Omental fat pad (tissue), 4 donors: ENCODE data around the gene SEMA4A. TPM values are rescaled to one million over a fixed set of nuclear protein-coding genes. Genes with fewer than 3 reads are reported as not detected.
"Not testable (repeated sequence)": the region's sequence is repeated elsewhere in the genome, so short reads cannot be mapped to it uniquely, and the experiment has no call there.

Experiments used
- ATAC-seq: fragments of 150-250 bp; one replicate; pipeline ENCODE4 v1.9.1; 2016; ENCODE audit warnings: mild to moderate bottlenecking, moderate library complexity; ENCODE audit not compliant: low FRiP score
- DNase-seq: peaks from one replicate; pipeline ENCODE4 v3.0.0-alpha.2; 2019; ENCODE audit warnings: low spot score
- CTCF ChIP-seq, 3 donors: fragments of 450-650 bp; IDR thresholded peaks; one replicate each; pipeline ENCODE4 v1.5.1; 2016 to 2017; ENCODE audit warnings: antibody characterized with exemption in 3 of 3, mild to moderate bottlenecking in 3 of 3, moderate library complexity in 2 of 3
- total RNA-seq, 4 donors: library from RNA; depleted of rRNA; stranded (reverse); fragments of >200 nt; gene quantifications; one replicate each; pipeline ENCODE4 v1.1.0, GENCODE V29; 2016

Gene SEMA4A
- total RNA-seq, 4 donors from 2014 or later, result 4.1 to 99.1 (median 24.6) TPM

DNA sequence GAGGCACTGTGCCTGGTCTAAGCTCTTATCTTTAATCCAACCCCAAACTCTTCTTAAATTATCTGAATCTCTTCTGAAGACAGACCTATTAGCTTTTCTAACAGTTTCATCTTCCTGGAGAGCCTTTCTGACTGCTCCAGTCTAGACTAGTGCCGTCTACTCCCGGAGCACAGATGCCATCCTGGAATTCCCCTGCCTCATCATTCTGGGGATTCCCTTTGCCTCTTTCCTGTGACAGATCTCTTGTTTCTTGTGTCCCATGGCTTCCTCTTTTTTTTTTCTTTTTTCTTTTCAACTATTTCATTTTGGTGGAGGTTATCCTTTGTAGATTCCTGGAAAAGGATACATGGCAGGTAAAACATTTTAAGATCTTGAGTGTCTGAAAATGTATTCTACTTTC lies 11.7 kb downstream of the SEMA4A start:
- ATAC-seq (no peak), DNase-seq (no peak)
- TF ChIP-seq CTCF (IDR thresholded peaks at IDR 0.05), result no peak

DNA sequence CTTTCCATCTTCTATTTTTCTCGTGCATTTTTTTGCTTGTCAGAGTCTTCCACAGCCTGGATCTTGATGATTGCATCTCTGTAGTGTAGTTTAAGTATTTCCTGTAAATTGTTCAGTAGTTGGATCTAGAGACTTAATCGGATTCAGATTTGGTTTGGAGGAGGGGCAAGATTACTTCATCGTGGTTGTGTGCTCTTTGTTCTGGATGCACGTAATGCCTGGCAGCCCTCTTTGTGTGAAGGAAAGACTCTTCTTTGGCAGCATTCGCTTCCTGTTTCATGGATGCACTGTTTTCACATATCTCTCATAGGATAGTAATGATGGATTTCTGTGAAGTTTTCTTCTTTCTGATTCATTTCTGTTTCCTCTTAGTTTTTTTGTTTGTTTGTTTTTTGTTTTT lies 14.2 kb downstream of the SEMA4A start:
- DNase-seq (no peak), ATAC-seq (no peak)

GRCh38 chr1:156172696-156173470 lies 19.5 kb downstream of the SEMA4A start:
- ATAC-seq (no peak), DNase-seq (no peak)
- TF ChIP-seq CTCF (IDR thresholded peaks at IDR 0.05), result no peak

More for the DNA sequence above, 14.2 kb downstream of the SEMA4A start:
- no peak for TF ChIP-seq CTCF (IDR thresholded peaks at IDR 0.05)

- DNase-seq (no peak), ATAC-seq (peak; percentile 16)
- TF ChIP-seq CTCF (IDR thresholded peaks at IDR 0.05), result no peak
Measured at GRCh38 chr1:156176610-156177210, 23.3 kb downstream of the SEMA4A start.

GRCh38 chr1:156177919-156178654 lies 24.7 kb downstream of the SEMA4A start:
- no peak for DNase-seq

DNA sequence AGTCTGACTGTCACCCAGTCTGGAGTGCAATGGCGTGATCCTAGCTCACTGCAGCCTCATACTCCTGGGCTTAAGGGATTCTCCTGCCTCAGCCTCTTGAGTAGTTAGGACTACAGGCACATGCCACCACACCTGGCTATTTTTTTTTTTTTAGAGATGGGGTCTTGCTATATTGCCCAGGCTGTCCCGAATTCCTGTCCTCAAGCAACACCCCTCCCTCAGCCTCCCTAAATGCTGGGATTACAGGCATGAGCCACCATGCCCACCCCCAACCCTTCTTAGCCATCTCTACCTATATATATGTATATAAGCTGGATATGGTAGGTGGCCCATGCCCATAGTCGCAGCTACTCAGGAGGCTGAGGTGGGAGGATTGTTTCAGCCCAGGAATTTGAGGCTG lies 27.1 kb downstream of the SEMA4A start:
- DNase-seq (no peak), ATAC-seq (no peak)
- TF ChIP-seq CTCF (IDR thresholded peaks at IDR 0.05), result no peak

More at GRCh38 chr1:156177919-156178654, 24.7 kb downstream of the SEMA4A start:
- TF ChIP-seq CTCF (IDR thresholded peaks at IDR 0.05), result no peak
- ATAC-seq, result no peak

- DNase-seq, ATAC-seq: not testable (repeated sequence)
Measured at GRCh38 chr1:156181391-156181924, 28.1 kb downstream of the SEMA4A start.

DNA sequence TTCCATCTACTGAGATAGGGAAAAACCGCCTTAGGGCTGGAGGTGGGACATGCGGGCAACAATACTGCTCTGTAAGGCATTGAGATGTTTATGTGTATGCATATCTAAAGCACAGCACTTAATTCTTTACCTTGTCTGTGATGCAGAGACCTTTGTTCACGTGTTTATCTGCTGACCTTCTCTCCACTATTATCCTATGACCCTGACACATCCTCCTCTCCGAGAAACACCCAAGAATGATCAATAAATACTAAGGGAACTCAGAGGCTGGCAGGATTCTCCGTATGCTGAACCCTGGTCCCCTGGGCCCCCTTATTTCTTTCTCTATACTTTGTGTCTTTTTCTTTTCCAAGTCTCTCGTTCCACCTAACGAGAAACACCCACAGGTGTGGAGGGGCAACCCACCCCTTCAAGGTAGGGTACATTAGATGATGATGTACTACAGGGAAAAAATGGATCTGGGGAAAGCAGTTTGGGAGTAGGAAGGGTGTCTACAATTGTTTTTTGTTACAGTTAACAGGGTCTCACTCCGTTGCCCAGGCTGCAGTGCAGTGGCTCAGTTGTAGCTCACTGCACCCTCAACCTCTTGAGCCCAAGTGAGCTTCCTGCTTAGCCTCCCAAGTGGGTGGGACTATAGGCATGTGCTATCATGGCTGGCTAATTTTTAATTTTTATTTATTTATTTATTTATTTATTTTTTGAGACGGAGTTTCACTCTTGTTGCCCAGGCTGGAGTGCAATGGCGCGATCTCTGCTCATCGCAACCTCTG lies 28.8 kb downstream of the SEMA4A start:
- not testable (repeated sequence) for DNase-seq, ATAC-seq

DNA sequence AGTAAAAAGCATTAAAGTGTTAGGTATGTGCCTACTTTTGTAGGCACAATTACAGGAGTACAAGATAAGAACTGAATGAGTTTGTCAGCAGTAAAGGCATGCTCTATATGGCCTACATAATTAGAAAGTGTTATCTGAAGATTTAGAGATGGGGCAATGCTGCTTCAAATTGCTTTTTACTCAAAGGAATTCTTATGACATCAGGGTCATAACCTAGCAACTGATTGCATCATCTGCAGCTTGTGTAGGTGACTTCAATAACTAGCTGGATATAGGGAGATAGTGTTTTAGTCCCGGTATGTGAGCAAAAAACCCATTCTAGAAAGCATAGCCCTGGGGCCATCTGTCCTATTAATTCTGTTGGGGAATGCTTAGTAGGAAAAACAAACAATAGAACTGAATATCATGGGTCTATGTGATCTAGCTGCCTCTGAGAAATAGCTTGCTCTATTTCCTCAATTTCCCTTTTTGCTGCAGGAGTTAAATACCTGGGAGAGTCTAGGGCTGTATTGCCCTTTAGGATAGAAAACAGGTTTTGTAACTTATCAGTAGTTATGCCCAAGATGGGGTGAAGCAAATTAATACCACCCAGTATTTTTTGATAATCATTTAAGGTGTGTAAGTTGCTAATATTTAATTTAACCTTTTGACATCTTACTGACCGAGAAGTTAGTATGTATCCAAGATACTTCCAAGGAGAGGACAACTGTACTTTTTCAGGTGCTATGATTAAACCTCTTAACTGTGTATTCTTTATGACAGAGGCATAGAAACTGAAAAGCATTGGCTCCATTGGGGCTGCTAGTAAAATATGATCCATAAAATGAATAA lies 33.2 kb downstream of the SEMA4A start:
- ATAC-seq, DNase-seq: not testable (repeated sequence)
